Panc1 (cell line): ENCODE results near the gene CPB1. TPM values are rescaled to one million over a fixed set of nuclear protein-coding genes. Genes with fewer than 3 reads are reported as not detected.
"Not testable (repeated sequence)": the region's sequence is repeated elsewhere in the genome, so short reads cannot be mapped to it uniquely, and the experiment has no call there.

ENCODE experiments used
- ATAC-seq: fragments of 200-7000 bp; cut with Tn5 transposase; 2 replicates; pipeline ENCODE4 v1.9.1; 2020; ENCODE audit warnings: mild to moderate bottlenecking, moderate library complexity
- BruUV-seq: library from RNA; stranded (reverse); fragments of 400-500 nt; replicated peaks from 2 replicates; lab custom pipeline; 2021; lab: Mats Ljungman, UMichigan
- CTCF ChIA-PET: fragments of 300-600 bp; sonication (Branson Sonifier 250); formaldehyde crosslinking; loops from one replicate; lab custom pipeline; 2022; ENCODE audit warnings: antibody characterized with exemption; lab: Charles Lee
- POLR2A ChIA-PET: fragments of 300-600 bp; sonication (Branson Sonifier 250); formaldehyde crosslinking; loops from one replicate; lab custom pipeline; 2022; ENCODE audit warnings: antibody characterized with exemption; lab: Charles Lee
- DNase-seq: peaks from one replicate; pipeline ENCODE4 v3.0.0-alpha.2; 2010; ENCODE audit warnings: low read depth, low spot score
- H3K27ac ChIP-seq: 2 replicates; pipeline ENCODE4 v1.5.1; 2011; ENCODE audit warnings: mild to moderate bottlenecking, low read length, inconsistent platforms
- H3K27me3 ChIP-seq: fragments of 200-500 bp; sonication (Bioruptor generic); 2 replicates; pipeline ENCODE4 v1.6.0; 2014; ENCODE audit warnings: low read length, inconsistent platforms; ENCODE audit not compliant: control insufficient read depth, insufficient read depth
- H3K36me3 ChIP-seq: fragments of 200-500 bp; sonication (Bioruptor generic); 2 replicates; pipeline ENCODE4 v1.5.1; 2014; ENCODE audit warnings: inconsistent platforms, mild to moderate bottlenecking, low read length, moderate library complexity; ENCODE audit not compliant: control insufficient read depth, insufficient read depth
- H3K4me1 ChIP-seq: 2 replicates; pipeline ENCODE4 v1.5.1; 2011; ENCODE audit warnings: inconsistent platforms, mild to moderate bottlenecking, low read length, moderate library complexity; ENCODE audit not compliant: control insufficient read depth, insufficient read depth
- H3K4me3 ChIP-seq, 2 experiments: 2 replicates each; pipeline ENCODE4 v1.5.1; 2011 to 2012; ENCODE audit warnings: low read depth in 2 of 2, low read length in 2 of 2, mild to moderate bottlenecking in 2 of 2, inconsistent platforms in 1 of 2, moderate library complexity in 1 of 2
- H3K9me3 ChIP-seq: fragments of 200-500 bp; sonication (Bioruptor generic); 2 replicates; pipeline ENCODE4 v1.5.1; 2014; ENCODE audit warnings: low read depth, mild to moderate bottlenecking, inconsistent platforms, low read length, moderate library complexity; ENCODE audit not compliant: control insufficient read depth, insufficient read depth
- POLR2AphosphoS5 ChIP-seq: IDR thresholded peaks from 2 replicates; pipeline ENCODE4 v1.6.1; 2012; ENCODE audit warnings: mild to moderate bottlenecking, low read depth, low read length, moderate library complexity
- SIN3A ChIP-seq: IDR thresholded peaks from 2 replicates; pipeline ENCODE4 v1.6.1; 2012; ENCODE audit warnings: low read depth, mild to moderate bottlenecking, low read length, moderate library complexity, borderline replicate concordance; ENCODE audit not compliant: insufficient read depth
- TCF7L2 ChIP-seq: IDR thresholded peaks from 2 replicates; pipeline ENCODE4 v1.6.1; 2011; ENCODE audit warnings: mild to moderate bottlenecking, low read depth, low read length, inconsistent platforms
- in situ Hi-C: cut with HindIII; loops from 2 replicates; pipeline ENCODE4 v1.10.0; 2016; ENCODE audit warnings: low sequenced_read_pairs, low pct_unique_long_range_greater_than_20kb
- intact Hi-C: fragments of 100-400 bp; cut with micrococcal nuclease; formaldehyde crosslinking; loops from one replicate; pipeline ENCODE4 v1.10.0; 2022; ENCODE audit not compliant: unreplicated experiment
- total RNA-seq: library from RNA; stranded (reverse); gene quantifications from one replicate; pipeline ENCODE4 v1.2.1, GENCODE V29; 2021; ENCODE audit not compliant: unreplicated experiment
- TF ChIP-seq, protein P1 (sequence below), 2 experiments: IDR thresholded peaks; 2 replicates each; pipeline ENCODE4 v1.6.1; 2011 to 2012; ENCODE audit warnings: low read depth in 2 of 2, control low read depth in 1 of 2, low read length in 1 of 2, mild to moderate bottlenecking in 1 of 2, moderate library complexity in 1 of 2; ENCODE audit not compliant: insufficient read depth in 1 of 2
- TF ChIP-seq, protein P2 (sequence below): fragments of 450-650 bp; IDR thresholded peaks from 2 replicates; pipeline ENCODE4 v1.5.1; 2017; ENCODE audit warnings: mild to moderate bottlenecking

CPB1 gene
- total RNA-seq, 1 experiment from 2014 or later = 4.4 TPM

DNA sequence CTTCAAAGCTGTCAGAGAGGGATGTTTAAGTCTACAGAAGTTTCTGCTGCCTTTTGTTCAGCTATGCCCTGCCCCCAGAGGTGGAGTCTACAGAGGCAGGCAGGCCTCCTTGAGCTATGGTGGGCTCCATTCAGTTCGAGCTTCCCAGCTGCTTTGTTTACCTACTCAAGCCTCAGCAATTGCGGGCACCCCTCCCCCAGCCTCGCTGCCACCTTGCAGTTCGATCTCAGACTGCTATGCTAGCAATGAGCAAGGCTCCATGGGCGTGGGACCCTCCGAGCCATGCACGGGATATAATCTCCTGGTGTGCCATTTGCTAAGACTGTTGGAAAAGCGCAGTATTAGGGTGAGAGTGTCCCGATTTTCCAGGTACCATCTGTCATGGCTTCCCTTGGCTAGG lies 41.5 kb upstream of the CPB1 start:
- POLR2A ChIA-PET, H3K4me1 ChIP-seq, H3K9me3 ChIP-seq, H3K4me3 ChIP-seq, H3K27me3 ChIP-seq, BruUV-seq, H3K27ac ChIP-seq, CTCF ChIA-PET, ATAC-seq, intact Hi-C loops, DNase-seq, H3K36me3 ChIP-seq, in situ Hi-C loops: not testable (repeated sequence)

DNA sequence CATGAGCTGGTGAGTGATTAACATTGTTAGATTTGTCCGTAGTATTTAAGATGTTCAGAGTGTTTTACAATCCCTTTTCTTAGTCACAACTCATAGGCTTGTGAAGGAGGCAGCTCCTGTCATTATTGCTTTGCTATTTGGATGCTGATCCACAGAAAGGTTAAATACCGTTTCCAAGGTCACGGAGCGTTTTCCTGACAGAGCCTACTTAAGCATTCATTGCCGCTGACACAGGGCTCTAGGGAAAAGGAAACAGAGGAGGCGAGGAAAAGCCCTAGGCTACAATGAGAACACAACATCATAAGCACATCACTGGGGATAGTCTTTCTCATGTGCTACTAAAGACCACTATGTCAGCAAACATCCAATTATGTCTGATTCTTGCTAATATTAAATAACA lies 38.5 kb upstream of the CPB1 start:
- Histone ChIP-seq H3K27me3 (peaks cover 2% of the 10 kb centered on the region; the same call in 1 of the 2 replicates), H3K36me3 (no peaks in the 10 kb centered on the region), H3K27ac (no peak overlapping the region), H3K9me3 (no peaks in the 10 kb centered on the region), H3K4me1 (no peaks in the 10 kb centered on the region), H3K4me3 (no peak overlapping the region)
- ATAC-seq = no peak
- DNase-seq = no peak
- intact Hi-C loops = no loop called here
- in situ Hi-C loops = no loop called here
- ChIA-PET CTCF (no interaction called here), POLR2A (no interaction called here)
- TF ChIP-seq SIN3A (no peak), POLR2AphosphoS5 (no peak), TCF7L2 (no peak)
- TF ChIP-seq, protein P1, sequence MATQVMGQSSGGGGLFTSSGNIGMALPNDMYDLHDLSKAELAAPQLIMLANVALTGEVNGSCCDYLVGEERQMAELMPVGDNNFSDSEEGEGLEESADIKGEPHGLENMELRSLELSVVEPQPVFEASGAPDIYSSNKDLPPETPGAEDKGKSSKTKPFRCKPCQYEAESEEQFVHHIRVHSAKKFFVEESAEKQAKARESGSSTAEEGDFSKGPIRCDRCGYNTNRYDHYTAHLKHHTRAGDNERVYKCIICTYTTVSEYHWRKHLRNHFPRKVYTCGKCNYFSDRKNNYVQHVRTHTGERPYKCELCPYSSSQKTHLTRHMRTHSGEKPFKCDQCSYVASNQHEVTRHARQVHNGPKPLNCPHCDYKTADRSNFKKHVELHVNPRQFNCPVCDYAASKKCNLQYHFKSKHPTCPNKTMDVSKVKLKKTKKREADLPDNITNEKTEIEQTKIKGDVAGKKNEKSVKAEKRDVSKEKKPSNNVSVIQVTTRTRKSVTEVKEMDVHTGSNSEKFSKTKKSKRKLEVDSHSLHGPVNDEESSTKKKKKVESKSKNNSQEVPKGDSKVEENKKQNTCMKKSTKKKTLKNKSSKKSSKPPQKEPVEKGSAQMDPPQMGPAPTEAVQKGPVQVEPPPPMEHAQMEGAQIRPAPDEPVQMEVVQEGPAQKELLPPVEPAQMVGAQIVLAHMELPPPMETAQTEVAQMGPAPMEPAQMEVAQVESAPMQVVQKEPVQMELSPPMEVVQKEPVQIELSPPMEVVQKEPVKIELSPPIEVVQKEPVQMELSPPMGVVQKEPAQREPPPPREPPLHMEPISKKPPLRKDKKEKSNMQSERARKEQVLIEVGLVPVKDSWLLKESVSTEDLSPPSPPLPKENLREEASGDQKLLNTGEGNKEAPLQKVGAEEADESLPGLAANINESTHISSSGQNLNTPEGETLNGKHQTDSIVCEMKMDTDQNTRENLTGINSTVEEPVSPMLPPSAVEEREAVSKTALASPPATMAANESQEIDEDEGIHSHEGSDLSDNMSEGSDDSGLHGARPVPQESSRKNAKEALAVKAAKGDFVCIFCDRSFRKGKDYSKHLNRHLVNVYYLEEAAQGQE (IDR thresholded peaks at IDR 0.05; ENCODE audit: insufficient read depth in 1 of 2, low read depth in 2 of 2, low read length in 1 of 2) = no peak
- TF ChIP-seq, protein P2, sequence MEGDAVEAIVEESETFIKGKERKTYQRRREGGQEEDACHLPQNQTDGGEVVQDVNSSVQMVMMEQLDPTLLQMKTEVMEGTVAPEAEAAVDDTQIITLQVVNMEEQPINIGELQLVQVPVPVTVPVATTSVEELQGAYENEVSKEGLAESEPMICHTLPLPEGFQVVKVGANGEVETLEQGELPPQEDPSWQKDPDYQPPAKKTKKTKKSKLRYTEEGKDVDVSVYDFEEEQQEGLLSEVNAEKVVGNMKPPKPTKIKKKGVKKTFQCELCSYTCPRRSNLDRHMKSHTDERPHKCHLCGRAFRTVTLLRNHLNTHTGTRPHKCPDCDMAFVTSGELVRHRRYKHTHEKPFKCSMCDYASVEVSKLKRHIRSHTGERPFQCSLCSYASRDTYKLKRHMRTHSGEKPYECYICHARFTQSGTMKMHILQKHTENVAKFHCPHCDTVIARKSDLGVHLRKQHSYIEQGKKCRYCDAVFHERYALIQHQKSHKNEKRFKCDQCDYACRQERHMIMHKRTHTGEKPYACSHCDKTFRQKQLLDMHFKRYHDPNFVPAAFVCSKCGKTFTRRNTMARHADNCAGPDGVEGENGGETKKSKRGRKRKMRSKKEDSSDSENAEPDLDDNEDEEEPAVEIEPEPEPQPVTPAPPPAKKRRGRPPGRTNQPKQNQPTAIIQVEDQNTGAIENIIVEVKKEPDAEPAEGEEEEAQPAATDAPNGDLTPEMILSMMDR = no peak
- no TSS peak for BruUV-seq

DNA sequence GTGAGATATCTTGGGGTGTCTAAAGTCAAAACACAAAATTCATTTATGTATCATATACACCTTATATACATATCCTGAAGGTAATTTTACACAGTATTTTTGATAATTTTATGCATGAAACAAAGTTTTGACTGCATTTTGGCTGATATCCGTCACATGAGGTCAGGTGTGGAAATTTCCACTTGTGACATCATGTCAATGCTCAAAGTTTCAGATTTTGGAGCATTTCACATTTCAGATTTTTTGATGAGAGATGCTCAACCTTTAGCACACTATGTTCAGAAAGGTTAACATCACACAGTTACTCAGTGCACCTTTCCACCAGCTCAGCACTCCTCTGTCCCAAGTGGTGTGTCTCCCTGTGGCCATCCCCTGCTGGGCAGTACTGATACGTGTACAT lies 37.7 kb upstream of the CPB1 start:
- no peak for ATAC-seq
- TF ChIP-seq TCF7L2 (no peak), POLR2AphosphoS5 (no peak)
- TF ChIP-seq, protein P2 = no peak
- DNase-seq = no peak
- no TSS peak for BruUV-seq
- Histone ChIP-seq H3K4me1 (no peaks in the 10 kb centered on the region), H3K9me3 (no peaks in the 10 kb centered on the region), H3K4me3 (no peak overlapping the region), H3K27ac (no peak overlapping the region), H3K36me3 (no peaks in the 10 kb centered on the region), H3K27me3 (peaks cover 2% of the 10 kb centered on the region; the same call in 1 of the 2 replicates)
- ChIA-PET POLR2A (no interaction called here), CTCF (no interaction called here)
- intact Hi-C loops (no loop called here), in situ Hi-C loops (no loop called here)
